Fibroblast of mammary gland (primary cell): ENCODE data around the gene RBM24.

ENCODE experiments used
- DNase-seq: peaks from one replicate; pipeline ENCODE4 v3.0.0-alpha.2; 2010; ENCODE audit warnings: low read depth
- H3K4me3 ChIP-seq: 2 replicates; pipeline ENCODE4 v1.5.1; 2011; ENCODE audit warnings: low read depth, mild to moderate bottlenecking, low read length, moderate library complexity; ENCODE audit not compliant: control insufficient read depth
- TF ChIP-seq, protein P1 (sequence below): conservative IDR thresholded peaks from 2 replicates; pipeline ENCODE4 v1.5.1; 2011; ENCODE audit warnings: low read depth, low read length, inconsistent platforms; ENCODE audit not compliant: control insufficient read depth, insufficient read depth

Gene RBM24

DNA sequence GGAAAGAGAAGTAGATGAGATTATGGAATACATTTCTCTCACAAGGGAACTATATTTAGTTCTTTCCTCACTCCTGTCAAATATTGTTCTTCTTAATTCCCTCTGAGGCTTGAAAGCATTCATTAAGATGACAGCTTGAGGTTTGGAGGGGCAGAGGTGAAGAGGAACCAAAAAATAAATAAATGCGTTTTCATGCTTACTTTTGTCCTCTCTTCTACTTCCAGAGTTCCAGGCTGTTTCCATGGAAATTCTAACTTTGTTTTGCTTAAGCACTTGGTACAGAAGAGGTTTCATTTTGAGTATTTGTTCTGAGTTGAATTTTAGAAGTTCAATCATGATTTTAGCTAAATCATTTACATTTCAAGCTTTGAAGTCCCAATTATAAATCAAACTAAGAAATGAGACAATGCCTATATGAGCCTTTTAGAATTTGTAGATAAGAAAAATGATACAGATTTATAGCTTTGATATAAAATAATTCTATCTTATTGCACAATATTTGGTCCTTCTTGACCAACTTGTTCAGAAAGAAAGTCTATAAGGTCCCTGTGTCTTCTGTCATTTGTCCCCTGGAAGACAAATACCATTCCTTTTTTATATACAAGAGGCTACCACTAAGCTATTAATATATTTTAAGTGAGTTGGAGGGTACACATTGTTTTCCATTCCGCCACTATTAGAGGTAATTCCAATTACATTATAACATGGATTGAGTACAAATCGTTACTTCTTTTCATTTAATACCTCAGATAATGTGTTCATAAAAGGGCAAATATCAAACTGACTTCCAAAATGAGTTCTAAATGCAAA is 16.3 kb downstream of the RBM24 start:
- no peak overlapping the region for H3K4me3 ChIP-seq
- no peak for DNase-seq
- TF ChIP-seq, protein P1, sequence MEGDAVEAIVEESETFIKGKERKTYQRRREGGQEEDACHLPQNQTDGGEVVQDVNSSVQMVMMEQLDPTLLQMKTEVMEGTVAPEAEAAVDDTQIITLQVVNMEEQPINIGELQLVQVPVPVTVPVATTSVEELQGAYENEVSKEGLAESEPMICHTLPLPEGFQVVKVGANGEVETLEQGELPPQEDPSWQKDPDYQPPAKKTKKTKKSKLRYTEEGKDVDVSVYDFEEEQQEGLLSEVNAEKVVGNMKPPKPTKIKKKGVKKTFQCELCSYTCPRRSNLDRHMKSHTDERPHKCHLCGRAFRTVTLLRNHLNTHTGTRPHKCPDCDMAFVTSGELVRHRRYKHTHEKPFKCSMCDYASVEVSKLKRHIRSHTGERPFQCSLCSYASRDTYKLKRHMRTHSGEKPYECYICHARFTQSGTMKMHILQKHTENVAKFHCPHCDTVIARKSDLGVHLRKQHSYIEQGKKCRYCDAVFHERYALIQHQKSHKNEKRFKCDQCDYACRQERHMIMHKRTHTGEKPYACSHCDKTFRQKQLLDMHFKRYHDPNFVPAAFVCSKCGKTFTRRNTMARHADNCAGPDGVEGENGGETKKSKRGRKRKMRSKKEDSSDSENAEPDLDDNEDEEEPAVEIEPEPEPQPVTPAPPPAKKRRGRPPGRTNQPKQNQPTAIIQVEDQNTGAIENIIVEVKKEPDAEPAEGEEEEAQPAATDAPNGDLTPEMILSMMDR, result no peak

DNA sequence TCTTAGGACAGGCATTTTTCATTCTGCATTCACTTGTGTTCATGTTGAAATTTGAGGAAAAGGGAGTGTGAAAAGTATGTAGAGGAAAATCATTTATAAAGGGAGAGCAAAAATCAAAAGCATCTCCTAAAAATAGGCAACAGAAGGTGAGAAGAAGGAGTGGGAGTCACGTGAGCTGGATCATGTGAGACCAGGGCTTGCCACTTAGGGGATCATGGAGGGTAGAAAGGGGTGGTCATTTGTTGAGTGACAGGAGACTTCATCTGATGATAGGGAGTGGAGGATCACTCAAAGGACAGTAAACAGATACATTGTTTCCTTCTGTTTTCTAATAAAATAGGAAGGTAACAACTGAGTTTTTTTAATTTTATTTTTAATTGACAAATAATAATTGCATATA is 17.1 kb downstream of the RBM24 start:
- H3K4me3 ChIP-seq, result no peak overlapping the region
- TF ChIP-seq, protein P1, result no peak
- DNase-seq, result no peak

DNA sequence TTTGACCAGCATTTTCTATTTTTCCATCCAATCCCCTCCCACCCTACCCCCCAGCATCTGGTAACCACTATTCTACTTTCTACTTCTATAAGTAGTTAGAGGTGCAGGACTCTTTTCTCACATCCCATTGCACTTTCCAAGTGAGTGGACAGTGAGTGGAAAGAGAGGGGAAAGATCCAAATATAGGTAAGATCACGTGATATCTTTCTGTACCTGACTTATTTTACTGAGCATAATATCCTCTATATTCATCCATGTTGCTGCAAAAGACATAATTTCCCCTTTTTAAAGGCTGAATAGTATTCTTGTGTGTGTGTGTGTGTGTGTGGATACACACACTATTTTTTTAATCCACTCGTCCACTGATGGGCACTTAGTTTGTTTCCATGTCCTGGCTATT is 18.1 kb downstream of the RBM24 start:
- TF ChIP-seq, protein P1, result no peak
- no peak overlapping the region for H3K4me3 ChIP-seq
- no peak for DNase-seq

DNA sequence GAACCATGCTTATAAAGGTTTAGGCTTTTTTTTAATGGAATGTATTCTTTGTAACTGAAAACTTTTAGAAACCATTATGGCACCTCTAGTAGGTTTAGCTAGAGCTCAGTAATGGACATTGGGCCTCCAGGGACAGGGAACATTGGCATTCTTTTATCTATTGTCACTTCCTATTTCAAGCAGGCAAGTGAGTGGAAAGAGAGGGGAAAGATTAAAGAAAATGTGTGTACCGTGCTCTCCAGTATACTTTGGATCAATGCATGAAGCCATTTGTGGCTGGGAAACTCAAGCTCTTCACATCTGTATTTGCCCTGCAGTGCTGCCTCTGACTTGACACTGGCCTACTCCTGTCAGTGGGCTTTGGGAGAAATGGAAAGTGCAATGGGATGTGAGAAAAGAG is 18.6 kb downstream of the RBM24 start:
- TF ChIP-seq, protein P1, result no peak
- H3K4me3 ChIP-seq, result no peak overlapping the region
- DNase-seq, result no peak

DNA sequence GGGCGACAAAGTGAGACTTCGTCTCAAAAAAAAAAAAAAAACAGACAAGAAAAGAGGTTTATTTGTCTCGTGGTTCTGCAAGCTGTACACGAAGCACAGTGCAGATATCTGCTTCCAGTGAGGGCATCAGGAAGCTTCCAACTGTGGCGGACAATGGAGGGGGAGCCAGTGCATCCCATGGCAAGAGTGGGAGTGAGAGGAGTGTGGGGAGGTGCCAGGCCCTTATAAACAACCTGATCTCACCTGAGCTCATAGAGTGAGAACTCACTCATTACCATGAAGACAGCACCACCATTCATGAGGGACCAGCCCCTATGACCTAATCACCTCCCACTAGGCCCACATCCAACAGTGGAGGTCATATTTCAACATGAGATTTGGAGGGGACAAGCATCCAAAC is 19.5 kb downstream of the RBM24 start:
- TF ChIP-seq, protein P1, result no peak
- no peak overlapping the region for H3K4me3 ChIP-seq

DNA sequence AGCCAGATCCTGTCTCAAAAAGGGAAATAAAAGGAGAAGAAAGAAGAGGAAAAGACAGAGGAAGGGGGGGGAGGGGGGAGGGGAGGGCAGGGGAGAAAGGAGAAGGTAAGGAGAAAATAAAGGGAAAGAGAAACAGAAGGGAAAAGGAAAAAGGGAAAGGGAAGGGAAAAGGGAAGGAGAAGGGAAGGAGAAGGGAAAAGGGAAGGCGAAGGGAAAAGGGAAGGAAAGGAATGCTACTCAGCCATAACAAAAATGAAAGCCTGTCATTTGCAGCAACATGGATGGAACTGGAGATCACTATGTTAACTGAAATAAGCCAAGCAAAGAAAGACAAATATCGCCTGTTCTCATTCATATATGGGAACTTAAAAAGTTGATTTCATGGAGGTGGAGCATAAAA is 22.3 kb downstream of the RBM24 start:
- TF ChIP-seq, protein P1, result no peak
- H3K4me3 ChIP-seq, result no peak overlapping the region
- DNase-seq, result no peak

More for the DNA sequence above, 19.5 kb downstream of the RBM24 start:
- no peak for DNase-seq
